Vagina (tissue), 2 donors: ENCODE measurements around the gene KIAA0232. TPM values are rescaled to one million over a fixed set of nuclear protein-coding genes. Genes with fewer than 3 reads are reported as not detected.

Experiments used
- DNase-seq, 2 donors: peaks; one replicate each; pipeline ENCODE4 v3.0.0-alpha.2; 2017; ENCODE audit errors: extremely low spot score in 2 of 2
- H3K27ac ChIP-seq: fragments of 200-600 bp; sonication (generic); one replicate; pipeline ENCODE4 v1.5.1; 2019
- H3K27me3 ChIP-seq: fragments of 200-600 bp; sonication (generic); one replicate; pipeline ENCODE4 v1.5.1; 2019
- H3K36me3 ChIP-seq, 2 donors: fragments of 200-600 bp; sonication (generic); one replicate each; pipeline ENCODE4 v1.5.1; 2017 to 2019
- H3K4me1 ChIP-seq: fragments of 200-600 bp; sonication (generic); one replicate; pipeline ENCODE4 v1.5.1; 2019
- H3K4me3 ChIP-seq, 2 donors: fragments of 200-600 bp; sonication (generic); 1 replicate in 1 of 2; 2 replicates in 1 of 2; pipeline ENCODE4 v1.5.1; 2016 to 2019
- H3K9me3 ChIP-seq: fragments of 200-600 bp; sonication (generic); one replicate; pipeline ENCODE4 v1.5.1; 2019
- CTCF ChIP-seq, 3 experiments: fragments of 450-650 bp in 2 of 3; fragments of 200-600 bp in 1 of 3; sonication (generic) in 1 of 3; IDR thresholded peaks; one replicate each; pipeline ENCODE4 v1.5.1; 2017 to 2019; ENCODE audit warnings: antibody characterized with exemption in 3 of 3, mild to moderate bottlenecking in 2 of 3, moderate library complexity in 2 of 3
- POLR2A ChIP-seq, 2 donors: fragments of 450-650 bp; IDR thresholded peaks; one replicate each; pipeline ENCODE4 v1.6.1; 2017; ENCODE audit warnings: antibody characterized with exemption in 2 of 2, mild to moderate bottlenecking in 2 of 2, moderate library complexity in 2 of 2
- POLR2AphosphoS5 ChIP-seq, 2 donors: sonication (generic); formaldehyde crosslinking; IDR thresholded peaks; one replicate each; pipeline ENCODE4 v1.9.0; 2017; ENCODE audit warnings: antibody characterized with exemption in 2 of 2, mild to moderate bottlenecking in 2 of 2, low read depth in 1 of 2; ENCODE audit not compliant: insufficient read depth in 1 of 2
- intact Hi-C: fragments of 100-400 bp; cut with DNase I; formaldehyde crosslinking; loops from one replicate; pipeline ENCODE4 v1.15.1; 2023
- total RNA-seq: library from RNA; depleted of rRNA; stranded (reverse); fragments of >200 nt; gene quantifications from one replicate; pipeline ENCODE4 v1.2.3, GENCODE V29; 2016

Gene KIAA0232
- total RNA-seq, 1 donor from 2014 or later: 29.0 TPM

GRCh38 chr4:6742507-6742906 is 40.0 kb upstream of the KIAA0232 start:
- TF ChIP-seq POLR2AphosphoS5 (IDR thresholded peaks at IDR 0.05; ENCODE audit: insufficient read depth in 1 of 2, low read depth in 1 of 2) (no peak), POLR2A (IDR thresholded peaks at IDR 0.05) (no peak), CTCF (IDR thresholded peaks at IDR 0.05) (no peak)
- Histone ChIP-seq H3K36me3 (no peaks in the 10 kb centered on the region), H3K4me3 (no peak overlapping the region), H3K9me3 (no peaks in the 10 kb centered on the region), H3K27ac (no peak overlapping the region), H3K27me3 (no peaks in the 10 kb centered on the region), H3K4me1 (peaks cover 10% of the 10 kb centered on the region)
- DNase-seq: no peak
- intact Hi-C loops: no loop called here

GRCh38 chr4:6742989-6743388 is 39.5 kb upstream of the KIAA0232 start:
- no peak for TF ChIP-seq POLR2A (IDR thresholded peaks at IDR 0.05)
- TF ChIP-seq POLR2AphosphoS5 (IDR thresholded peaks at IDR 0.05; ENCODE audit: insufficient read depth in 1 of 2, low read depth in 1 of 2): no peak
- TF ChIP-seq CTCF (IDR thresholded peaks at IDR 0.05): no peak
- H3K36me3 ChIP-seq: no peaks in the 10 kb centered on the region
- no peak overlapping the region for H3K4me3 ChIP-seq
- no peaks in the 10 kb centered on the region for H3K9me3 ChIP-seq
- no peak overlapping the region for H3K27ac ChIP-seq
- intact Hi-C loops: no loop called here
- no peak for DNase-seq
- no peaks in the 10 kb centered on the region for H3K27me3 ChIP-seq
- peaks cover 15% of the 10 kb centered on the region for H3K4me1 ChIP-seq

- H3K27ac ChIP-seq: peak overlapping the region; percentile 17
- no peaks in the 10 kb centered on the region for H3K36me3 ChIP-seq
- TF ChIP-seq POLR2AphosphoS5 (IDR thresholded peaks at IDR 0.05; ENCODE audit: insufficient read depth in 1 of 2, low read depth in 1 of 2): no peak
- TF ChIP-seq CTCF (IDR thresholded peaks at IDR 0.05): no peak
- TF ChIP-seq POLR2A (IDR thresholded peaks at IDR 0.05): no peak
- H3K27me3 ChIP-seq: no peaks in the 10 kb centered on the region
- intact Hi-C loops: no loop called here
- no peak for DNase-seq
- no peak overlapping the region for H3K4me3 ChIP-seq
- H3K4me1 ChIP-seq: peaks cover 44% of the 10 kb centered on the region
- H3K9me3 ChIP-seq: no peaks in the 10 kb centered on the region
These were observed 35.7 kb upstream of the KIAA0232 start for GRCh38 chr4:6746721-6747293.

GRCh38 chr4:6747294-6748051 is 35.1 kb upstream of the KIAA0232 start:
- Histone ChIP-seq H3K4me3 (no peak overlapping the region), H3K27ac (peak overlapping the region; percentile 17), H3K9me3 (no peaks in the 10 kb centered on the region), H3K4me1 (peaks cover 44% of the 10 kb centered on the region), H3K36me3 (no peaks in the 10 kb centered on the region), H3K27me3 (no peaks in the 10 kb centered on the region)
- no peak for TF ChIP-seq POLR2A (IDR thresholded peaks at IDR 0.05)
- intact Hi-C loops: no loop called here
- no peak for DNase-seq

- H3K4me3 ChIP-seq: no peak overlapping the region
- no peaks in the 10 kb centered on the region for H3K27me3 ChIP-seq
- DNase-seq: no peak
- no peaks in the 10 kb centered on the region for H3K9me3 ChIP-seq
- TF ChIP-seq POLR2A (IDR thresholded peaks at IDR 0.05): no peak
- no peak for TF ChIP-seq CTCF (IDR thresholded peaks at IDR 0.05)
- no peak for TF ChIP-seq POLR2AphosphoS5 (IDR thresholded peaks at IDR 0.05; ENCODE audit: insufficient read depth in 1 of 2, low read depth in 1 of 2)
- no peak overlapping the region for H3K27ac ChIP-seq
- H3K36me3 ChIP-seq: no peaks in the 10 kb centered on the region
- intact Hi-C loops: no loop called here
- H3K4me1 ChIP-seq: peaks cover 44% of the 10 kb centered on the region
These were observed 34.2 kb upstream of the KIAA0232 start for GRCh38 chr4:6748286-6748685.
